H1 (cell line): ENCODE measurements around the gene HTATSF1.

Experiments used
- CTCF ChIP-seq, 3 experiments: IDR thresholded peaks; 1 replicate in 2 of 3; 2 replicates in 1 of 3; pipeline versions ENCODE4 v1.5.1 to v1.6.1; 2011; ENCODE audit warnings: low read length in 3 of 3, mild to moderate bottlenecking in 3 of 3, inconsistent platforms in 2 of 3, low read depth in 1 of 3, moderate library complexity in 1 of 3; ENCODE audit not compliant: insufficient read depth in 1 of 3; ENCODE audit errors: control extremely low read depth in 1 of 3
- EZH2 ChIP-seq: fragments of 200-600 bp; sonication (generic); IDR thresholded peaks from 2 replicates; pipeline ENCODE4 v1.7.1; 2012; ENCODE audit warnings: low read depth, mild to moderate bottlenecking, moderate library complexity, low read length, inconsistent platforms; ENCODE audit not compliant: severe bottlenecking
- GABPA ChIP-seq: IDR thresholded peaks from 2 replicates; pipeline ENCODE4 v1.6.1; 2011; ENCODE audit warnings: mild to moderate bottlenecking, low read length, moderate library complexity, borderline replicate concordance; ENCODE audit not compliant: insufficient read depth
- POLR2A ChIP-seq, 2 experiments: IDR thresholded peaks; 1 replicate in 1 of 2; 2 replicates in 1 of 2; pipeline ENCODE4 v1.6.1; 2011; ENCODE audit warnings: low read depth in 2 of 2, low read length in 2 of 2, mild to moderate bottlenecking in 2 of 2; ENCODE audit errors: control extremely low read depth in 1 of 2
- SIN3A ChIP-seq, 2 experiments: IDR thresholded peaks in 1 of 2; conservative IDR thresholded peaks in 1 of 2; 2 replicates each; pipeline ENCODE4 v1.6.1; 2011 to 2012; ENCODE audit warnings: low read length in 2 of 2, improper control_type of control experiment in 1 of 2, low read depth in 1 of 2, mild to moderate bottlenecking in 1 of 2
- TCF12 ChIP-seq: IDR thresholded peaks from 2 replicates; pipeline ENCODE4 v1.6.1; 2011; ENCODE audit warnings: low read depth, mild to moderate bottlenecking, low read length
- YY1 ChIP-seq: IDR thresholded peaks from 2 replicates; pipeline ENCODE4 v1.6.1; 2011; ENCODE audit warnings: low read depth, mild to moderate bottlenecking, low read length

- no peak for TF ChIP-seq YY1
- no peak for TF ChIP-seq CTCF (IDR thresholded peaks at IDR 0.05; ENCODE audit: control extremely low read depth in 1 of 3, insufficient read depth in 1 of 3, low read depth in 1 of 3, low read length in 3 of 3)
- no peak for TF ChIP-seq POLR2A (IDR thresholded peaks at IDR 0.05; ENCODE audit: control extremely low read depth in 1 of 2, low read depth in 2 of 2, low read length in 2 of 2)
- no peak for TF ChIP-seq GABPA
- no peak for TF ChIP-seq EZH2
- TF ChIP-seq SIN3A (conservative IDR thresholded peaks at IDR 0.05 in 1 of 2, IDR thresholded peaks at IDR 0.05 in 1 of 2; ENCODE audit: low read depth in 1 of 2, low read length in 2 of 2), result no peak
- no peak for TF ChIP-seq TCF12
These were observed 43.9 kb downstream of the HTATSF1 start for GRCh38 chrX:136541294-136541693.
